Peyer's patch (tissue), 4 donors: Measurements from ENCODE around the gene GPR26. TPM values are rescaled to one million over a fixed set of nuclear protein-coding genes. Genes with fewer than 3 reads are reported as not detected.

ENCODE experiments used
- DNase-seq, 3 donors: peaks; one replicate each; pipeline ENCODE4 v3.0.0-alpha.2; 2017 to 2019
- H3K27ac ChIP-seq, 4 donors: fragments of 200-600 bp; sonication (generic); one replicate each; pipeline ENCODE4 v1.5.1; 2016 to 2019
- H3K27me3 ChIP-seq, 2 donors: fragments of 200-600 bp; sonication (generic); one replicate each; pipeline ENCODE4 v1.5.1; 2019
- H3K36me3 ChIP-seq, 3 donors: fragments of 200-600 bp; sonication (generic); one replicate each; pipeline ENCODE4 v1.5.1; 2016 to 2019
- H3K4me1 ChIP-seq, 4 donors: fragments of 200-600 bp; sonication (generic); one replicate each; pipeline ENCODE4 v1.5.1; 2016 to 2019
- H3K4me3 ChIP-seq, 4 donors: fragments of 200-600 bp; sonication (generic); 1 replicate in 3 of 4; 2 replicates in 1 of 4; pipeline ENCODE4 v1.5.1; 2016 to 2019; ENCODE audit warnings: mild to moderate bottlenecking in 1 of 4
- H3K9me3 ChIP-seq, 4 donors: fragments of 200-600 bp; sonication (generic); one replicate each; pipeline ENCODE4 v1.5.1; 2016 to 2019; ENCODE audit warnings: mild to moderate bottlenecking in 1 of 4
- CTCF ChIP-seq, 6 experiments: fragments of 450-650 bp in 4 of 6; fragments of 200-600 bp in 2 of 6; sonication (generic) in 1 of 6; IDR thresholded peaks; one replicate each; pipeline ENCODE4 v1.5.1; 2017 to 2019; ENCODE audit warnings: antibody characterized with exemption in 6 of 6, mild to moderate bottlenecking in 3 of 6, moderate library complexity in 1 of 6
- POLR2A ChIP-seq, 2 donors: fragments of 450-650 bp; IDR thresholded peaks; one replicate each; pipeline ENCODE4 v1.5.1; 2017; ENCODE audit warnings: antibody characterized with exemption in 2 of 2, mild to moderate bottlenecking in 2 of 2, moderate library complexity in 2 of 2
- total RNA-seq, 4 donors: library from RNA; depleted of rRNA; stranded (reverse); fragments of >200 nt; gene quantifications; one replicate each; pipeline ENCODE4 v1.1.0, GENCODE V29; 2016

The GPR26 gene
- total RNA-seq, 4 donors from 2014 or later: not detected

GRCh38 chr10:123741146-123741545 is 75.0 kb downstream of the GPR26 start:
- no peak overlapping the region for H3K27ac ChIP-seq
- H3K36me3 ChIP-seq: no peaks in the 10 kb centered on the region
- TF ChIP-seq POLR2A (IDR thresholded peaks at IDR 0.05): no peak
- TF ChIP-seq CTCF (IDR thresholded peaks at IDR 0.05): no peak
- no peaks in the 10 kb centered on the region for H3K27me3 ChIP-seq
- H3K9me3 ChIP-seq: no peaks in the 10 kb centered on the region
- no peak overlapping the region for H3K4me3 ChIP-seq
- peak in 1 of 3 donors; percentile 13 for DNase-seq
- no peaks in the 10 kb centered on the region for H3K4me1 ChIP-seq

GRCh38 chr10:123741711-123742110 is 75.6 kb downstream of the GPR26 start:
- H3K4me1 ChIP-seq: no peaks in the 10 kb centered on the region
- no peaks in the 10 kb centered on the region for H3K36me3 ChIP-seq
- no peak for TF ChIP-seq POLR2A (IDR thresholded peaks at IDR 0.05)
- no peak for TF ChIP-seq CTCF (IDR thresholded peaks at IDR 0.05)
- H3K4me3 ChIP-seq: no peak overlapping the region
- DNase-seq: peak in 1 of 3 donors; percentile 11
- H3K27ac ChIP-seq: no peak overlapping the region
- no peaks in the 10 kb centered on the region for H3K9me3 ChIP-seq
- H3K27me3 ChIP-seq: no peaks in the 10 kb centered on the region

GRCh38 chr10:123742751-123743440 is 76.7 kb downstream of the GPR26 start:
- TF ChIP-seq CTCF (IDR thresholded peaks at IDR 0.05): no peak
- TF ChIP-seq POLR2A (IDR thresholded peaks at IDR 0.05): no peak
- no peak overlapping the region for H3K27ac ChIP-seq
- H3K36me3 ChIP-seq: no peaks in the 10 kb centered on the region
- DNase-seq: peak in 1 of 3 donors; percentile 10
- H3K4me3 ChIP-seq: no peak overlapping the region
- H3K4me1 ChIP-seq: no peaks in the 10 kb centered on the region
- H3K9me3 ChIP-seq: no peaks in the 10 kb centered on the region
- H3K27me3 ChIP-seq: no peaks in the 10 kb centered on the region

GRCh38 chr10:123743441-123744223 is 77.5 kb downstream of the GPR26 start:
- Histone ChIP-seq H3K36me3 (no peaks in the 10 kb centered on the region), H3K4me1 (no peaks in the 10 kb centered on the region), H3K4me3 (no peak overlapping the region), H3K27ac (no peak overlapping the region), H3K27me3 (no peaks in the 10 kb centered on the region), H3K9me3 (no peaks in the 10 kb centered on the region)
- DNase-seq: peak in 1 of 3 donors; percentile 39
- no peak for TF ChIP-seq CTCF (IDR thresholded peaks at IDR 0.05)
- no peak for TF ChIP-seq POLR2A (IDR thresholded peaks at IDR 0.05)

GRCh38 chr10:123744224-123744536 is 78.0 kb downstream of the GPR26 start:
- Histone ChIP-seq H3K9me3 (no peaks in the 10 kb centered on the region), H3K4me1 (no peaks in the 10 kb centered on the region), H3K27me3 (no peaks in the 10 kb centered on the region), H3K36me3 (no peaks in the 10 kb centered on the region), H3K4me3 (no peak overlapping the region), H3K27ac (no peak overlapping the region)
- DNase-seq: no peak
- TF ChIP-seq CTCF (IDR thresholded peaks at IDR 0.05): no peak
- TF ChIP-seq POLR2A (IDR thresholded peaks at IDR 0.05): no peak

Other genes starting within 250 kb of the GPR26 start
- 10 to 100 TPM in 1 of 4 donors, 1 to 10 TPM in 3; 5.6 to 18.2 (median 7.7) TPM for gene CPXM2, start 225.5 kb downstream of the GPR26 start, total RNA-seq